DND-41 (cell line): ENCODE measurements around the gene CHADL.

Source experiments
- ATAC-seq: fragments of 200-7000 bp; cut with Tn5 transposase; 3 replicates; pipeline ENCODE4 v1.9.1; 2021; ENCODE audit warnings: low read depth; ENCODE audit not compliant: insufficient read depth
- DNase-seq: peaks from one replicate; pipeline ENCODE4 v3.0.0-alpha.2; 2020
- H2AFZ ChIP-seq: 2 replicates; pipeline ENCODE4 v1.6.0; 2012; ENCODE audit warnings: low read depth, low read length
- H3K27ac ChIP-seq: 2 replicates; pipeline ENCODE4 v1.5.1; 2012; ENCODE audit warnings: low read length, inconsistent platforms
- H3K27me3 ChIP-seq: fragments of 200-600 bp; sonication (generic); 2 replicates; pipeline ENCODE4 v1.6.0; 2012; ENCODE audit warnings: low read length, mild to moderate bottlenecking, inconsistent platforms; ENCODE audit not compliant: insufficient read depth, poor library complexity
- H3K36me3 ChIP-seq: 2 replicates; pipeline ENCODE4 v1.5.1; 2012; ENCODE audit warnings: low read length, inconsistent platforms; ENCODE audit not compliant: insufficient read depth
- H3K4me1 ChIP-seq: 2 replicates; pipeline ENCODE4 v1.5.1; 2012; ENCODE audit warnings: mild to moderate bottlenecking, low read length; ENCODE audit not compliant: insufficient read depth
- H3K4me2 ChIP-seq: 2 replicates; pipeline ENCODE4 v1.6.0; 2012; ENCODE audit warnings: mild to moderate bottlenecking, moderate library complexity, low read length, inconsistent platforms; ENCODE audit not compliant: insufficient read depth
- H3K4me3 ChIP-seq, 2 experiments: fragments of 200-600 bp in 1 of 2; shearing (Covaris generic) in 1 of 2; 2 replicates each; pipeline ENCODE4 v1.5.1; 2012 to 2016; ENCODE audit warnings: inconsistent platforms in 2 of 2, low read length in 2 of 2, mild to moderate bottlenecking in 2 of 2, low read depth in 1 of 2, moderate library complexity in 1 of 2
- H3K79me2 ChIP-seq: 2 replicates; pipeline ENCODE4 v1.6.0; 2012; ENCODE audit warnings: low read length, inconsistent platforms; ENCODE audit not compliant: insufficient read depth
- H3K9ac ChIP-seq: 2 replicates; pipeline ENCODE4 v1.6.0; 2012; ENCODE audit warnings: low read depth, mild to moderate bottlenecking, inconsistent platforms, low read length, moderate library complexity
- H3K9me3 ChIP-seq: 2 replicates; pipeline ENCODE4 v1.5.1; 2012; ENCODE audit warnings: low read length, moderate library complexity, mild to moderate bottlenecking, inconsistent platforms; ENCODE audit not compliant: insufficient read depth, severe bottlenecking
- H4K20me1 ChIP-seq: 2 replicates; pipeline ENCODE4 v1.6.0; 2012; ENCODE audit warnings: low read length; ENCODE audit not compliant: insufficient read depth
- CTCF ChIP-seq: IDR thresholded peaks from 2 replicates; pipeline ENCODE4 v1.5.1; 2012; ENCODE audit warnings: borderline replicate concordance, low read length, moderate library complexity, mild to moderate bottlenecking; ENCODE audit not compliant: poor library complexity, severe bottlenecking; ENCODE audit errors: extremely low read depth
- EZH2 ChIP-seq: IDR thresholded peaks from 3 replicates; pipeline ENCODE4 v1.6.1; 2012; ENCODE audit warnings: borderline replicate concordance, low read depth, mild to moderate bottlenecking, moderate library complexity, low read length, inconsistent platforms; ENCODE audit not compliant: severe bottlenecking

Gene CHADL

GRCh38 chr22:41284465-41284864 is 43.7 kb upstream of the CHADL start:
- Histone ChIP-seq H3K27ac (peak overlapping the region; percentile 85; the same call in 1 of the 2 replicates), H3K9ac (peak overlapping the region; percentile 94), H2AFZ (no peak overlapping the region), H3K4me1 (peaks cover 40% of the 10 kb centered on the region), H3K36me3 (peaks cover 58% of the 10 kb centered on the region), H3K4me2 (peak overlapping the region; percentile 85), H3K79me2 (peaks cover 64% of the 10 kb centered on the region), H3K4me3 (peak overlapping the region in 1 of 2 experiments; percentile 97; a peak in 2 of 4 replicates), H4K20me1 (peaks cover 29% of the 10 kb centered on the region), H3K9me3 (no peaks in the 10 kb centered on the region), H3K27me3 (no peaks in the 10 kb centered on the region)
- TF ChIP-seq CTCF (no peak), EZH2 (no peak)
- DNase-seq (no peak), ATAC-seq (no peak)

- Histone ChIP-seq H3K4me1 (peaks cover 30% of the 10 kb centered on the region), H2AFZ (no peak overlapping the region), H3K9ac (no peak overlapping the region), H3K4me2 (no peak overlapping the region), H4K20me1 (peaks cover 34% of the 10 kb centered on the region), H3K27me3 (no peaks in the 10 kb centered on the region), H3K27ac (no peak overlapping the region), H3K79me2 (peaks cover 73% of the 10 kb centered on the region), H3K36me3 (peaks cover 89% of the 10 kb centered on the region), H3K9me3 (no peaks in the 10 kb centered on the region), H3K4me3 (no peak overlapping the region)
- DNase-seq (no peak), ATAC-seq (no peak)
- no peak for TF ChIP-seq EZH2
- no peak for TF ChIP-seq CTCF
These were observed 40.1 kb upstream of the CHADL start for GRCh38 chr22:41280854-41281253.

- Histone ChIP-seq H3K9me3 (no peaks in the 10 kb centered on the region), H2AFZ (no peak overlapping the region), H4K20me1 (peaks cover 37% of the 10 kb centered on the region), H3K36me3 (peaks cover 92% of the 10 kb centered on the region), H3K27ac (no peak overlapping the region), H3K4me1 (peaks cover 27% of the 10 kb centered on the region), H3K4me2 (no peak overlapping the region), H3K9ac (no peak overlapping the region), H3K79me2 (peaks cover 67% of the 10 kb centered on the region), H3K4me3 (no peak overlapping the region), H3K27me3 (no peaks in the 10 kb centered on the region)
- ATAC-seq (no peak), DNase-seq (no peak)
- TF ChIP-seq EZH2 (no peak), CTCF (no peak)
These were observed 39.3 kb upstream of the CHADL start for GRCh38 chr22:41280065-41280464.

GRCh38 chr22:41274856-41275255 is 34.1 kb upstream of the CHADL start:
- Histone ChIP-seq H3K36me3 (peaks cover 88% of the 10 kb centered on the region), H3K4me2 (no peak overlapping the region), H2AFZ (no peak overlapping the region), H3K4me3 (no peak overlapping the region), H4K20me1 (peaks cover 19% of the 10 kb centered on the region; the same call in 1 of the 2 replicates), H3K9me3 (no peaks in the 10 kb centered on the region), H3K4me1 (no peaks in the 10 kb centered on the region), H3K27me3 (no peaks in the 10 kb centered on the region), H3K9ac (no peak overlapping the region), H3K27ac (no peak overlapping the region), H3K79me2 (peaks cover 42% of the 10 kb centered on the region)
- TF ChIP-seq CTCF (no peak), EZH2 (no peak)
- DNase-seq (no peak), ATAC-seq (no peak)
